Fibroblast of pulmonary artery (primary cell): ENCODE measurements around the gene NPFF.

ENCODE experiments used
- DNase-seq: peaks from one replicate; pipeline ENCODE4 v3.0.0-alpha.2; 2010; ENCODE audit warnings: low read depth
- H3K4me3 ChIP-seq: replicated peaks from 2 replicates; pipeline ENCODE4 v1.5.1; 2011; ENCODE audit warnings: low read depth, mild to moderate bottlenecking, control low read depth, low read length, moderate library complexity
- TF ChIP-seq, protein P1 (sequence below): IDR thresholded peaks from 2 replicates; pipeline ENCODE4 v1.5.1; 2011; ENCODE audit warnings: mild to moderate bottlenecking, control low read depth, low read length, inconsistent platforms; ENCODE audit errors: missing control alignments

The NPFF gene

DNA sequence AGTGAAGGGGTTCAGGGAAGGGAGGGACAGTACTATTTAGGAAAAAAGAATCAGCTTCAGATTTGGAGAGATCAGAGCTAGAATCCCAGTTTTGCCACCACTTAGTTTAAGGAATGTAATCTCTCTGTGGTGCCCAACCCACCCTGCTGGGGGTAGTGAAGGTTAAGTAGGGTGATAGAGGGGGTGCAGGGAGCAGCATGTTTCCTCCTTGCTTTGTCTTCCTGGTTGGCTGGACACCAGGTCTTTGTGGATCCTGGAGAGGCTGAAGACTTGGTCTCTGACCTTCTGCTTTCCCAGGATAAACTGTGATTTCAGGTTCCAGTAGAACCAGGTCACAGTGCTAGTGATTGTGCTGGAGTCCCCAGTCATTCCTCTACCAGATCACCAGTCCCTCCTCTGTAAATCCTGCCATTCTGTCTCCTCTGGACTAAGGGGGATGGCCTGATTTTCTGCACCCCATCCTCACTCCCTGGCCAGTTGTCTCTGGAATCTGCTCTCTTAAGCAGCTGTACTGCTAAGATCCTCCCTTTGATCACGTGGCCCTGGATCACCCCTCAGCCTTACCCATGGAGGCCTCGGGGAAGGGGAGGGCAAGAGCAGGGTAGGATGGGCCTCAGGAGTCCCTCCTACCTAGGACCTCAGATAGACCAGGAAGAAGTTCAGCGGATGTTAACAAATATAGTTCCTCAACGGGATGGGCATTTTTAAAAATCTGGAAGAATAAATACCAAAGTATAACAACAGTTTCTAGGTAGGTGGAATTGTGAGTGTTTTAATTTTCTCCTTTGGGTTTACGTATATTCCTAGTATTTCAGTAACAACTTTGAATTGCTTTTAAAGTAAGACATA is 11.2 kb downstream of the NPFF start:
- H3K4me3 ChIP-seq, result peak overlapping the region; percentile 36
- DNase-seq, result peak; percentile 86
- TF ChIP-seq, protein P1, sequence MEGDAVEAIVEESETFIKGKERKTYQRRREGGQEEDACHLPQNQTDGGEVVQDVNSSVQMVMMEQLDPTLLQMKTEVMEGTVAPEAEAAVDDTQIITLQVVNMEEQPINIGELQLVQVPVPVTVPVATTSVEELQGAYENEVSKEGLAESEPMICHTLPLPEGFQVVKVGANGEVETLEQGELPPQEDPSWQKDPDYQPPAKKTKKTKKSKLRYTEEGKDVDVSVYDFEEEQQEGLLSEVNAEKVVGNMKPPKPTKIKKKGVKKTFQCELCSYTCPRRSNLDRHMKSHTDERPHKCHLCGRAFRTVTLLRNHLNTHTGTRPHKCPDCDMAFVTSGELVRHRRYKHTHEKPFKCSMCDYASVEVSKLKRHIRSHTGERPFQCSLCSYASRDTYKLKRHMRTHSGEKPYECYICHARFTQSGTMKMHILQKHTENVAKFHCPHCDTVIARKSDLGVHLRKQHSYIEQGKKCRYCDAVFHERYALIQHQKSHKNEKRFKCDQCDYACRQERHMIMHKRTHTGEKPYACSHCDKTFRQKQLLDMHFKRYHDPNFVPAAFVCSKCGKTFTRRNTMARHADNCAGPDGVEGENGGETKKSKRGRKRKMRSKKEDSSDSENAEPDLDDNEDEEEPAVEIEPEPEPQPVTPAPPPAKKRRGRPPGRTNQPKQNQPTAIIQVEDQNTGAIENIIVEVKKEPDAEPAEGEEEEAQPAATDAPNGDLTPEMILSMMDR, result no peak

DNA sequence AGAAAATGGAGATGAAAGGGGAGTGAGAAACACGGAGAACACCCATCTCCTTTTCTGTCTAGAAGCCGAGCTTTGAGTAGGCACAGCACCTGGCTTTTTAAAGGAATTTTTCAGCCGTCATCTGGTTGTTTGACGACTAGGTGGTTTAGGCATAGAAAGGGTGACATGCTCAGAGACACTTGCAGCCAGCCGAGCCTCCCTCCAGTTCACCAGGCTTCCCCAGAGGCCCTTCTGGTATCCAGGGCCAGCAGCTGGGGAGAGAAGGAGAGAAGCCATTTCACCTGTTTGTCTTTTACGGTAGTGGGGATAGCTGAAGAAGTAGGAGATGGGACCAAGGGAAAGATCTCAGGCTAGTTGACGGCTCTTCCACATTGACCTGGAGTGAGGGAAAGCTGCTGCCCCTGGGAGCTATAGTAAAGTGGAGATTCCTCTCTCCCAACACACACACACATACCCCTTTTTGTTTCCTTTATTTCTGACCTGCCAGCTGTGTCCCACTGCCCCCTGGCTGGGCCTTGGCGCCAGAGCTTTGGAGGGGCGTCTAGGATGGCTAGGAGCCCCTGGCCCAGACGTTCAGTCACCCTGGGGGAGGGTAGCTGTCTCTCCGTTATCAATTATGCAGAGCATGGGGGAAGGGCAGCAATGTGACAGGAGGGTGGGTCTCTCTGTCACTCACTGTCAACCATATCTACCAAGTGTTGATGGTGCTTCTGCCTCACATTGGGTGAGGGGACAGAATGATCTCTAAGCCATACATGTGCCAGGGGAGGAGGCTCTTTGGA is 13.5 kb downstream of the NPFF start:
- TF ChIP-seq, protein P1, result no peak
- DNase-seq, result no peak
- peak overlapping the region; percentile 50 for H3K4me3 ChIP-seq

DNA sequence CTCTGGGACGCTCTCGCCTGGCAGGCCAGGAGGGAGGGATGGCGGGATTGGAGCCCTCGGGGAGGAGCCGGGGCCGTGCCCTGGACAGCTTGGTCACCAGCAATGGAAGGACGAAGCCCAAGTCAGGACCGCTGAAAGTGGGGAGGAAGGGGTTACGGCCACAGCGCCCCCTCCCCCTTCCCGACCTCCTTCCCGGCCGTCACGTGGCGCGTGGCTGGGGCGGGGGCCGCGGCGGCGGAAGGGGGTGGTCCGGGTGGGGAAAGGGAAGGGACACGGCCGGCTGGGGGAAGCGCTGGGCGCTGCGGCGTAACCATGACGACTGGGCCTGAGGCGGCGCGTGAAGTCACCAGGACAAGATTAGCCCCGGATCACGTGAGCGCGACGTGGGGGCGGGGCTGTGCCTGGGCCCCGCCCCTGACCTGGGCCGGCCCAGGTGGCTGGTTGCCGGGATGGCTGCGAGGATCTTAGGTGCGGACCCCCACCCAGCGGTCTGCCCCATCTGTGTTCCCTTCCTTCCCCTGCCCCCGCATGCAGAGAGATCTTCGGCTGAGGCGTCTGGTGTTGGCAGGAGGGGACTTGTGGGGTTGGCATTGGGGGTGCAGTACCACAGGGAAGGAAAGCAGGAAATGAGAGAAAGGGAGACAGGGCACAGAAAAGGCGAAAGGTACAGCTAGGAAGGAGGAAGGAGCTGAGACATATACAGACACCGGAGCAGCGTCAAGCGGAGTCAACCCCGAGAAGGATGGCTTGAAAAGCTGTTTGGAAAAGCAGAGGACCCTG is 14.3 kb downstream of the NPFF start:
- DNase-seq, result peak; percentile 92
- TF ChIP-seq, protein P1, result no peak
- peak overlapping the region; percentile 54 for H3K4me3 ChIP-seq

DNA sequence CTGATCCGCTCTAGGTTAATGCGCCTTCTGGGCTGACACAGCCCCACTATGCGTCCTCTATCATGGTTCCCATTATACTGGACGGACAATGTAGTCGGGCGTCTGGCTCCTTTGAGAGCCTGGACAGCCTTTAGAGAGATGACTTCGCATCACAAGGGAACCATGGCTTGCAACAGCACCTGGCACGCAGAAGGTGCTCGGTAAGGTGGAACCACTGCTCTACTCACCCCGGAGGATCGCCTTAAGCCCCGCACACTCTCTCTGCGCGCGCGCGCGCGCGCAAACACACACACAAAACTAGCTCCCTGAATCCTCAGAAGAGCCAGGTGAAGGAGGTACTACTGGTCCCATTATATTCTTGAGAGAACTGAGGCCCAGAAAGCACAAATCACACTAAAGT is 15.1 kb downstream of the NPFF start:
- TF ChIP-seq, protein P1, result no peak
- peak overlapping the region; percentile 54 for H3K4me3 ChIP-seq
- DNase-seq, result no peak

DNA sequence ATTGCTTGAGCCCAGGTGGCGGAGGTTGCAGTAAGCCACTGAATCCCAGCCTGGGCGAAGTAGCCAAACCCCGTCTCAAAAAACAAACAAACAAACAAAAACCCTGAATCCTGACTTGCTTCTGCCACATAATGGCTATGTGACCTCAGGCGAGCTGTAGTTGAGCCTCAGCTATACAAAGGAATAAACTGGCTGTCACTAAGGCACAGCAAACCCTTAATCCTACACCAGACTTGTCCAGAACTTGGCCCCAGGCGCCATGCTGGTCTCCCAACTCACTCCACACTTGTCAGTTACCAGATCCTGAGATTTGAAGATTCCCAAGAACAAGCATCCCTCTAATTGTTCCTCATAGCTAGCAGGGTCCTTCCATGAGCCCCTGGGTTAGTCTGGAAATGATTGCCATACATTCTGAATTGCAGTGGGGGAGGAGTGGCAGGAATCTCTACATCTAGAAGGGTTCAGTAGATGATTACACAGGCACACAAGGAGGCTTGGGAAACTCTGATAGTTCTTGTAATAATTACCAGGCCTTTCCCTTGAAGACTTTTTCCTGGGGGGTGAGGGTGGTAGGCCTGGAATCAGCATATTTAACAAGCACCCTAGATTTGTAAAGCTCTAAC is 17.9 kb downstream of the NPFF start:
- H3K4me3 ChIP-seq, result no peak overlapping the region
- TF ChIP-seq, protein P1, result no peak
- no peak for DNase-seq

DNA sequence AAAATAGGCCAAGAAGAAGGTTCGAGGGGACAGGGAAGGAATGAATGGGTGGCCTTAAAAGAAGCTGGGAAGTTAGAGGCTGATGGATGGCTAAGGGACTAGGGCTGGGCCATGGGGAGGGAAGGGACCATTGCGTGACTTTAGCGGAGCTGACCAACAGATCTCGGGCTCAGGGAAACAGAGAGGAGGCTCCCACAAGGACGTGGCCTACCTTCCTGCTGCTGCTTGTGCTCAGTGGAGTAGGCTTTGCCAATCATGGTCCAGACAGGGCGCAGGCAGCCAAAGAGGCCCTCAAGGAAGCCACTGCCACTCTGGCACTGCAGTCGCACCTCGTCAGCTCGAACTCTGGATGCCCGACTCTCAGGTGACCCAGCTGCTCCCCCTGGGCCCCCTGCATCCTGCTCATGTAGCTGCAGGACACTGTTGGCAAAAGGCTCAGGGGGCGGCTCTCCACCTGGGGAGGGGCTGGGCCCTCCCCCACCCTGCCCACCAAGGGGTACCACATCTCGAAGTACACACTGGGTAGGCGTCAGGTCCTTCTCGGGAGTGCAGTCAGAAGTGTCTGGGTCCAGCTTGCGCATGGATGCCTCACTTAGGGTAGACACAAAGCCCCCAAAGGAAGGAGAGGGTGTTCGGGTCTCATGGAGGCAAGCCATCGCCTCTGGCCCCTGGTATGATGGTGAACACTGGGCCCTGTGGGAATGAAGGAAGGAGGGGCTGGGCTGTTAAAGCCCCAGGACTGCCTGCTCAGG is 20.4 kb downstream of the NPFF start:
- TF ChIP-seq, protein P1, result no peak
- no peak overlapping the region for H3K4me3 ChIP-seq
- no peak for DNase-seq
